Measurements from ENCODE around the gene ZC3H11A. TPM values are rescaled to one million over a fixed set of nuclear protein-coding genes. Genes with fewer than 3 reads are reported as not detected.

Gene ZC3H11A
- total and polyA plus RNA-seq, 2 donors (not counting 3 experiments of a cell fraction or from before 2014, with no cell fraction given) = 36.8 to 72.6 TPM

- TF ChIP-seq JUN (IDR thresholded peaks at IDR 0.05; ENCODE audit: borderline replicate concordance, insufficient read depth, insufficient read length, low read depth) = no peak
- H3K36me3 ChIP-seq (ENCODE audit: control insufficient read depth in 2 of 2, extremely low read depth in 1 of 2, insufficient read depth in 2 of 2, low read length in 2 of 2) = peaks cover 14 to 21% of the 10 kb centered on the region in 2 experiments
- POLR2A ChIA-PET = no interaction called here
Observed at GRCh38 chr1:203799157-203799556, 3.7 kb downstream of the ZC3H11A start.

GRCh38 chr1:203799971-203800370, 4.5 kb downstream of the ZC3H11A start:
- Histone ChIP-seq H3K27me3 (ENCODE audit: control insufficient read depth in 2 of 2, insufficient read depth in 2 of 2, low read length in 2 of 2) (no peaks in the 10 kb centered on the region), H2AFZ (ENCODE audit: low read depth, low read length) (no peak overlapping the region), H3K36me3 (ENCODE audit: control insufficient read depth in 2 of 2, extremely low read depth in 1 of 2, insufficient read depth in 2 of 2, low read length in 2 of 2) (peaks cover 14 to 21% of the 10 kb centered on the region in 2 experiments), H3K4me2 (ENCODE audit: insufficient read depth, low read length) (no peak overlapping the region), H3K79me2 (ENCODE audit: control insufficient read depth, insufficient read depth, low read length) (peaks cover 79% of the 10 kb centered on the region), H3K4me3 (replicated peaks in 1 of 3; ENCODE audit: insufficient read depth in 1 of 3, low read depth in 1 of 3, low read length in 3 of 3) (no peak overlapping the region), H3K4me1 (ENCODE audit: control insufficient read depth, extremely low read depth, insufficient read depth, low read length) (peaks cover 22% of the 10 kb centered on the region), H4K20me1 (replicated peaks; ENCODE audit: control insufficient read depth, extremely low read depth, insufficient read depth, low read length) (peaks cover 29% of the 10 kb centered on the region), H3K9ac (replicated peaks; ENCODE audit: extremely low read depth, insufficient read depth, low read length) (no peak overlapping the region), H3K27ac (ENCODE audit: insufficient read depth, low read depth, low read length) (no peak overlapping the region), H3K9me1 (replicated peaks; ENCODE audit: control insufficient read depth, extremely low read depth, insufficient read depth, low read length) (no peaks in the 10 kb centered on the region), H3K9me3 (replicated peaks; ENCODE audit: control insufficient read depth, insufficient read depth, low read length) (no peaks in the 10 kb centered on the region)
- no peak for TF ChIP-seq EZH2 (IDR thresholded peaks at IDR 0.05; ENCODE audit: borderline replicate concordance, low read depth, low read length, severe bottlenecking)
- TF ChIP-seq JUN (IDR thresholded peaks at IDR 0.05; ENCODE audit: borderline replicate concordance, insufficient read depth, insufficient read length, low read depth) = no peak
- no peak for TF ChIP-seq FOS (IDR thresholded peaks at IDR 0.05; ENCODE audit: borderline replicate concordance, insufficient read depth, low read length)
- TF ChIP-seq, protein P1, sequence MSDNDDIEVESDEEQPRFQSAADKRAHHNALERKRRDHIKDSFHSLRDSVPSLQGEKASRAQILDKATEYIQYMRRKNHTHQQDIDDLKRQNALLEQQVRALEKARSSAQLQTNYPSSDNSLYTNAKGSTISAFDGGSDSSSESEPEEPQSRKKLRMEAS (IDR thresholded peaks at IDR 0.05; ENCODE audit: insufficient read depth, insufficient read length) = no peak
- no peak for TF ChIP-seq GATA2 (IDR thresholded peaks at IDR 0.05; ENCODE audit: insufficient read depth, insufficient read length, low read depth, low read length)
- TF ChIP-seq, protein P2, sequence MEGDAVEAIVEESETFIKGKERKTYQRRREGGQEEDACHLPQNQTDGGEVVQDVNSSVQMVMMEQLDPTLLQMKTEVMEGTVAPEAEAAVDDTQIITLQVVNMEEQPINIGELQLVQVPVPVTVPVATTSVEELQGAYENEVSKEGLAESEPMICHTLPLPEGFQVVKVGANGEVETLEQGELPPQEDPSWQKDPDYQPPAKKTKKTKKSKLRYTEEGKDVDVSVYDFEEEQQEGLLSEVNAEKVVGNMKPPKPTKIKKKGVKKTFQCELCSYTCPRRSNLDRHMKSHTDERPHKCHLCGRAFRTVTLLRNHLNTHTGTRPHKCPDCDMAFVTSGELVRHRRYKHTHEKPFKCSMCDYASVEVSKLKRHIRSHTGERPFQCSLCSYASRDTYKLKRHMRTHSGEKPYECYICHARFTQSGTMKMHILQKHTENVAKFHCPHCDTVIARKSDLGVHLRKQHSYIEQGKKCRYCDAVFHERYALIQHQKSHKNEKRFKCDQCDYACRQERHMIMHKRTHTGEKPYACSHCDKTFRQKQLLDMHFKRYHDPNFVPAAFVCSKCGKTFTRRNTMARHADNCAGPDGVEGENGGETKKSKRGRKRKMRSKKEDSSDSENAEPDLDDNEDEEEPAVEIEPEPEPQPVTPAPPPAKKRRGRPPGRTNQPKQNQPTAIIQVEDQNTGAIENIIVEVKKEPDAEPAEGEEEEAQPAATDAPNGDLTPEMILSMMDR (IDR thresholded peaks at IDR 0.05; ENCODE audit: extremely low read depth in 1 of 2, insufficient read depth in 1 of 2, low read depth in 1 of 2, low read length in 2 of 2) = no peak
- no peak for TF ChIP-seq POLR2AphosphoS5 (IDR thresholded peaks at IDR 0.05; ENCODE audit: insufficient read depth, low read depth, low read length)
- TF ChIP-seq POLR2A (IDR thresholded peaks at IDR 0.05; ENCODE audit: low read depth, low read length) = no peak
- no peak for TF ChIP-seq MYC (IDR thresholded peaks at IDR 0.05; ENCODE audit: low read depth, low read length)
- ChIA-PET CTCF (no interaction called here), POLR2A (interaction anchor here (0.5 kb wide), 1 partner anchor 19 kb away, joined by 7 read pairs; no protein-coding TSS in a partner anchor)
- dilution Hi-C loops (cut with MboI; ENCODE audit: extremely low pct_ligation_motif_present, low sequenced_read_pairs) (no loop called here), intact Hi-C loops (cut with micrococcal nuclease) (loop anchor here (5.0 kb wide), 1 partner anchor 173 kb away; the partner anchor contains the start of gene ATP2B4)
- BruUV-seq (replicated peaks) = no TSS peak
- DNase-seq (ENCODE audit: low read depth, low spot score) (peak; percentile 23), FAIRE-seq (no peak)

More at GRCh38 chr1:203799157-203799556, 3.7 kb downstream of the ZC3H11A start:
- H3K9ac ChIP-seq (replicated peaks; ENCODE audit: extremely low read depth, insufficient read depth, low read length) = no peak overlapping the region
- no peak for DNase-seq (ENCODE audit: low read depth, low spot score)
- dilution Hi-C loops (cut with MboI; ENCODE audit: extremely low pct_ligation_motif_present, low sequenced_read_pairs) (no loop called here), intact Hi-C loops (cut with micrococcal nuclease) (loop anchor here (5.0 kb wide), 1 partner anchor 172 kb away; the partner anchor contains the start of gene ATP2B4)
- no peak overlapping the region for H3K27ac ChIP-seq (ENCODE audit: insufficient read depth, low read depth, low read length)
- no peaks in the 10 kb centered on the region for H3K9me3 ChIP-seq (replicated peaks; ENCODE audit: control insufficient read depth, insufficient read depth, low read length)
- H4K20me1 ChIP-seq (replicated peaks; ENCODE audit: control insufficient read depth, extremely low read depth, insufficient read depth, low read length) = peaks cover 29% of the 10 kb centered on the region
- FAIRE-seq = no peak
- H3K4me2 ChIP-seq (ENCODE audit: insufficient read depth, low read length) = no peak overlapping the region
- CTCF ChIA-PET = no interaction called here
- H3K4me3 ChIP-seq (replicated peaks in 1 of 3; ENCODE audit: insufficient read depth in 1 of 3, low read depth in 1 of 3, low read length in 3 of 3) = no peak overlapping the region
- H3K27me3 ChIP-seq (ENCODE audit: control insufficient read depth in 2 of 2, insufficient read depth in 2 of 2, low read length in 2 of 2) = no peaks in the 10 kb centered on the region
- H3K79me2 ChIP-seq (ENCODE audit: control insufficient read depth, insufficient read depth, low read length) = peaks cover 76% of the 10 kb centered on the region
- no peaks in the 10 kb centered on the region for H3K9me1 ChIP-seq (replicated peaks; ENCODE audit: control insufficient read depth, extremely low read depth, insufficient read depth, low read length)
- H3K4me1 ChIP-seq (ENCODE audit: control insufficient read depth, extremely low read depth, insufficient read depth, low read length) = peaks cover 23% of the 10 kb centered on the region
- BruUV-seq (replicated peaks) = no TSS peak
- no peak overlapping the region for H2AFZ ChIP-seq (ENCODE audit: low read depth, low read length)

Measured in endothelial cell of umbilical vein (primary cell).